CD14-positive monocyte (primary cell): ENCODE data around the gene STAT4. TPM values are rescaled to one million over a fixed set of nuclear protein-coding genes. Genes with fewer than 3 reads are reported as not detected.

Experiments
- DNase-seq, 3 donors: peaks; one replicate each; pipeline ENCODE4 v3.0.0-alpha.2; 2011 to 2022
- H2AFZ ChIP-seq: 2 replicates; pipeline ENCODE4 v1.6.0; 2012; ENCODE audit warnings: mild to moderate bottlenecking, low read depth, low read length, inconsistent platforms; ENCODE audit not compliant: insufficient read depth, poor library complexity, severe bottlenecking
- H3K27ac ChIP-seq, 2 donors: 1 replicate in 1 of 2; 2 replicates in 1 of 2; pipeline ENCODE4 v1.5.1; 2012 to 2013; ENCODE audit warnings: low read length in 2 of 2, control low read depth in 1 of 2, inconsistent platforms in 1 of 2, low read depth in 1 of 2, mild to moderate bottlenecking in 1 of 2
- H3K27me3 ChIP-seq, 2 donors: one replicate each; pipeline versions ENCODE4 v1.6.0 to v1.6.1; 2011 to 2013; ENCODE audit warnings: low read length in 2 of 2; ENCODE audit not compliant: control insufficient read depth in 2 of 2, insufficient read depth in 2 of 2
- H3K36me3 ChIP-seq, 2 donors: replicated peaks in 1 of 2; 1 replicate in 1 of 2; 2 replicates in 1 of 2; pipeline versions ENCODE4 v1.5.1 to v1.6.1; 2012 to 2013; ENCODE audit warnings: low read length in 2 of 2, control low read depth in 1 of 2, inconsistent platforms in 1 of 2, mild to moderate bottlenecking in 1 of 2; ENCODE audit not compliant: insufficient read depth in 2 of 2, control insufficient read depth in 1 of 2
- H3K4me1 ChIP-seq, 2 donors: 1 replicate in 1 of 2; 2 replicates in 1 of 2; pipeline versions ENCODE4 v1.5.1 to v1.6.1; 2012 to 2013; ENCODE audit warnings: low read length in 2 of 2, control low read depth in 1 of 2, inconsistent platforms in 1 of 2, mild to moderate bottlenecking in 1 of 2, moderate library complexity in 1 of 2; ENCODE audit not compliant: insufficient read depth in 2 of 2, control insufficient read depth in 1 of 2
- H3K4me2 ChIP-seq: replicated peaks from 2 replicates; pipeline ENCODE3; 2012; ENCODE audit warnings: low read length, moderate library complexity, mild to moderate bottlenecking; ENCODE audit not compliant: poor library complexity, severe bottlenecking; ENCODE audit errors: extremely low read depth
- H3K4me3 ChIP-seq, 3 experiments: fragments of 200-600 bp in 1 of 3; sonication (generic) in 1 of 3; replicated peaks in 1 of 3; 1 replicate in 2 of 3; 2 replicates in 1 of 3; pipeline ENCODE4 v1.5.1; 2011 to 2013; ENCODE audit warnings: low read length in 3 of 3, mild to moderate bottlenecking in 3 of 3, control low read depth in 2 of 3, low read depth in 2 of 3, inconsistent platforms in 1 of 3, moderate library complexity in 1 of 3
- H3K79me2 ChIP-seq: 2 replicates; pipeline ENCODE4 v1.6.0; 2012; ENCODE audit warnings: mild to moderate bottlenecking, control low read depth, inconsistent platforms, low read length, moderate library complexity; ENCODE audit not compliant: insufficient read depth
- H3K9ac ChIP-seq: 2 replicates; pipeline ENCODE4 v1.6.0; 2017; ENCODE audit warnings: low read length, mild to moderate bottlenecking; ENCODE audit not compliant: insufficient read depth, poor library complexity, severe bottlenecking
- H3K9me3 ChIP-seq, 2 donors: replicated peaks in 1 of 2; 1 replicate in 1 of 2; 2 replicates in 1 of 2; pipeline versions ENCODE4 v1.5.1 to v1.6.1; 2012 to 2013; ENCODE audit warnings: low read length in 2 of 2, control low read depth in 1 of 2; ENCODE audit not compliant: control insufficient read depth in 1 of 2, insufficient read depth in 1 of 2
- H4K20me1 ChIP-seq: 2 replicates; pipeline ENCODE4 v1.6.0; 2012; ENCODE audit warnings: mild to moderate bottlenecking, low read length, control low read depth, moderate library complexity; ENCODE audit not compliant: insufficient read depth
- H3K27ac Mint-ChIP-seq, 7 donors: one replicate each; pipeline ENCODE4 v1.8.0; 2020; ENCODE audit warnings: mild to moderate bottlenecking in 7 of 7, mixed read lengths in 7 of 7, moderate library complexity in 6 of 7, inconsistent platforms in 2 of 7
- H3K27me3 Mint-ChIP-seq, 3 donors: one replicate each; pipeline ENCODE4 v1.8.0; 2021 to 2022; ENCODE audit warnings: low read depth in 3 of 3, mild to moderate bottlenecking in 3 of 3, mixed read lengths in 3 of 3, moderate library complexity in 3 of 3, inconsistent platforms in 1 of 3
- H3K36me3 Mint-ChIP-seq, 2 donors: one replicate each; pipeline ENCODE4 v1.8.0; 2020; ENCODE audit warnings: mixed read lengths in 2 of 2, inconsistent platforms in 1 of 2, mild to moderate bottlenecking in 1 of 2
- H3K4me1 Mint-ChIP-seq: one replicate; pipeline ENCODE4 v1.8.0; 2020; ENCODE audit warnings: mild to moderate bottlenecking, mixed read lengths
- H3K4me3 Mint-ChIP-seq, 2 donors: one replicate each; pipeline ENCODE4 v1.8.0; 2020; ENCODE audit warnings: mild to moderate bottlenecking in 2 of 2, mixed read lengths in 2 of 2, moderate library complexity in 1 of 2
- H3K9me3 Mint-ChIP-seq, 7 donors: one replicate each; pipeline ENCODE4 v1.8.0; 2020 to 2022; ENCODE audit warnings: mixed read lengths in 7 of 7, mild to moderate bottlenecking in 6 of 7, moderate library complexity in 6 of 7, inconsistent platforms in 2 of 7
- WGBS: methylation state at CpG from one replicate; pipeline ENCODE4 v1.1.5; 2013; ENCODE audit warnings: missing lambda C conversion rate; ENCODE audit not compliant: insufficient coverage; 5-methylcytosine and 5-hydroxymethylcytosine counted together
- intact Hi-C, 2 donors: fragments of 100-400 bp; cut with micrococcal nuclease; formaldehyde crosslinking; loops; one replicate each; pipeline versions ENCODE4 v1.15.0 to v1.15.1; 2023
- polyA plus RNA-seq, 3 donors: library from polyadenylated mRNA; depleted of rRNA in 1 of 3; unstranded in 2 of 3; stranded (reverse) in 1 of 3; fragments of 300-500 nt in 2 of 3; fragments of >200 nt in 1 of 3; fragmentation: Illumina TruSeq in 2 of 3; gene quantifications; 1 replicate in 2 of 3; 2 replicates in 1 of 3; pipeline ENCODE4 v1.2.3, GENCODE V29; 2012 to 2021
- TF ChIP-seq, protein P1 (sequence below): fragments of 200-600 bp; IDR thresholded peaks from one replicate; pipeline ENCODE4 v1.8.0; 2022; ENCODE audit warnings: antibody characterized with exemption, mild to moderate bottlenecking

Gene STAT4
- polyA plus RNA-seq, 3 donors, result 0.31 to 0.52 (median 0.31) TPM

- H4K20me1 ChIP-seq, result no peaks in the 10 kb centered on the region
- H3K36me3 ChIP-seq, result no peaks in the 10 kb centered on the region
- H3K9me3 ChIP-seq, result no peaks in the 10 kb centered on the region
- intact Hi-C loops, result no loop called here
- peak overlapping the region in 4 of 7 donors; percentile 7 to 69 (median 40) for H3K27ac Mint-ChIP-seq
- H2AFZ ChIP-seq, result peak overlapping the region; percentile 81
- H3K4me1 Mint-ChIP-seq, result peaks cover 22% of the 10 kb centered on the region
- no peaks in the 10 kb centered on the region for H3K9me3 Mint-ChIP-seq
- peaks cover 3 to 9% (median 6%) of the 10 kb centered on the region in 3 donors for H3K27me3 Mint-ChIP-seq
- peak overlapping the region; percentile 47 to 77 (median 61) for H3K4me3 ChIP-seq
- WGBS, result 100% methylated on average over 4 of the region's 6 CpGs
- no peaks in the 10 kb centered on the region for H3K36me3 Mint-ChIP-seq
- peak in 1 of 3 donors; percentile 5 for DNase-seq
- no peaks in the 10 kb centered on the region for H3K79me2 ChIP-seq
- peaks cover 9 to 10% of the 10 kb centered on the region in 2 donors for H3K4me1 ChIP-seq
- peak overlapping the region; percentile 87 to 97 for H3K4me3 Mint-ChIP-seq
- TF ChIP-seq, protein P1, sequence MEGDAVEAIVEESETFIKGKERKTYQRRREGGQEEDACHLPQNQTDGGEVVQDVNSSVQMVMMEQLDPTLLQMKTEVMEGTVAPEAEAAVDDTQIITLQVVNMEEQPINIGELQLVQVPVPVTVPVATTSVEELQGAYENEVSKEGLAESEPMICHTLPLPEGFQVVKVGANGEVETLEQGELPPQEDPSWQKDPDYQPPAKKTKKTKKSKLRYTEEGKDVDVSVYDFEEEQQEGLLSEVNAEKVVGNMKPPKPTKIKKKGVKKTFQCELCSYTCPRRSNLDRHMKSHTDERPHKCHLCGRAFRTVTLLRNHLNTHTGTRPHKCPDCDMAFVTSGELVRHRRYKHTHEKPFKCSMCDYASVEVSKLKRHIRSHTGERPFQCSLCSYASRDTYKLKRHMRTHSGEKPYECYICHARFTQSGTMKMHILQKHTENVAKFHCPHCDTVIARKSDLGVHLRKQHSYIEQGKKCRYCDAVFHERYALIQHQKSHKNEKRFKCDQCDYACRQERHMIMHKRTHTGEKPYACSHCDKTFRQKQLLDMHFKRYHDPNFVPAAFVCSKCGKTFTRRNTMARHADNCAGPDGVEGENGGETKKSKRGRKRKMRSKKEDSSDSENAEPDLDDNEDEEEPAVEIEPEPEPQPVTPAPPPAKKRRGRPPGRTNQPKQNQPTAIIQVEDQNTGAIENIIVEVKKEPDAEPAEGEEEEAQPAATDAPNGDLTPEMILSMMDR, result no peak
- peak overlapping the region; percentile 56 for H3K9ac ChIP-seq
- H3K27ac ChIP-seq, result no peak overlapping the region
- H3K27me3 ChIP-seq, result no peaks in the 10 kb centered on the region
- H3K4me2 ChIP-seq, result peak overlapping the region; percentile 77
These were observed 537 bp upstream of the STAT4 start for GRCh38 chr2:191151331-191151730.

GRCh38 chr2:191150230-191150599 lies 579 bp downstream of the STAT4 start:
- TF ChIP-seq, protein P1, result no peak
- Histone ChIP-seq H3K27ac (peak overlapping the region in 1 of 2 donors; percentile 10), H4K20me1 (no peaks in the 10 kb centered on the region), H3K4me3 (peak overlapping the region; percentile 47 to 77 (median 61)), H3K9ac (peak overlapping the region; percentile 56), H3K4me1 (peaks cover 9 to 10% of the 10 kb centered on the region in 2 donors), H3K4me2 (peak overlapping the region; percentile 77), H3K27me3 (no peaks in the 10 kb centered on the region), H2AFZ (peak overlapping the region; percentile 81), H3K9me3 (no peaks in the 10 kb centered on the region), H3K79me2 (no peaks in the 10 kb centered on the region), H3K36me3 (no peaks in the 10 kb centered on the region)
- H3K36me3 Mint-ChIP-seq, result no peaks in the 10 kb centered on the region
- 0% methylated on average over 10 of the region's 10 CpGs for WGBS
- H3K4me3 Mint-ChIP-seq, result peak overlapping the region; percentile 87 to 97
- H3K4me1 Mint-ChIP-seq, result peaks cover 21% of the 10 kb centered on the region
- intact Hi-C loops, result no loop called here
- H3K27ac Mint-ChIP-seq, result peak overlapping the region in 5 of 7 donors; percentile 35 to 69 (median 36)
- peaks cover 3 to 9% (median 6%) of the 10 kb centered on the region in 3 donors for H3K27me3 Mint-ChIP-seq
- peak in 2 of 3 donors; percentile 7 to 11 for DNase-seq
- H3K9me3 Mint-ChIP-seq, result no peaks in the 10 kb centered on the region
